ENCODE measurements around the gene CFAP69.

- TF ChIP-seq EZH2 (IDR thresholded peaks at IDR 0.05) (no peak), SRF (IDR thresholded peaks at IDR 0.05; ENCODE audit: low read depth) (no peak), JUND (IDR thresholded peaks at IDR 0.05) (no peak)
- TF ChIP-seq, protein P1, sequence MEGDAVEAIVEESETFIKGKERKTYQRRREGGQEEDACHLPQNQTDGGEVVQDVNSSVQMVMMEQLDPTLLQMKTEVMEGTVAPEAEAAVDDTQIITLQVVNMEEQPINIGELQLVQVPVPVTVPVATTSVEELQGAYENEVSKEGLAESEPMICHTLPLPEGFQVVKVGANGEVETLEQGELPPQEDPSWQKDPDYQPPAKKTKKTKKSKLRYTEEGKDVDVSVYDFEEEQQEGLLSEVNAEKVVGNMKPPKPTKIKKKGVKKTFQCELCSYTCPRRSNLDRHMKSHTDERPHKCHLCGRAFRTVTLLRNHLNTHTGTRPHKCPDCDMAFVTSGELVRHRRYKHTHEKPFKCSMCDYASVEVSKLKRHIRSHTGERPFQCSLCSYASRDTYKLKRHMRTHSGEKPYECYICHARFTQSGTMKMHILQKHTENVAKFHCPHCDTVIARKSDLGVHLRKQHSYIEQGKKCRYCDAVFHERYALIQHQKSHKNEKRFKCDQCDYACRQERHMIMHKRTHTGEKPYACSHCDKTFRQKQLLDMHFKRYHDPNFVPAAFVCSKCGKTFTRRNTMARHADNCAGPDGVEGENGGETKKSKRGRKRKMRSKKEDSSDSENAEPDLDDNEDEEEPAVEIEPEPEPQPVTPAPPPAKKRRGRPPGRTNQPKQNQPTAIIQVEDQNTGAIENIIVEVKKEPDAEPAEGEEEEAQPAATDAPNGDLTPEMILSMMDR (IDR thresholded peaks at IDR 0.05 in 2 of 3, conservative IDR thresholded peaks at IDR 0.05 in 1 of 3; ENCODE audit: borderline replicate concordance in 1 of 3, insufficient read depth in 1 of 3, low read depth in 2 of 3, low read length in 2 of 3): no peak
- TF ChIP-seq, protein P2, sequence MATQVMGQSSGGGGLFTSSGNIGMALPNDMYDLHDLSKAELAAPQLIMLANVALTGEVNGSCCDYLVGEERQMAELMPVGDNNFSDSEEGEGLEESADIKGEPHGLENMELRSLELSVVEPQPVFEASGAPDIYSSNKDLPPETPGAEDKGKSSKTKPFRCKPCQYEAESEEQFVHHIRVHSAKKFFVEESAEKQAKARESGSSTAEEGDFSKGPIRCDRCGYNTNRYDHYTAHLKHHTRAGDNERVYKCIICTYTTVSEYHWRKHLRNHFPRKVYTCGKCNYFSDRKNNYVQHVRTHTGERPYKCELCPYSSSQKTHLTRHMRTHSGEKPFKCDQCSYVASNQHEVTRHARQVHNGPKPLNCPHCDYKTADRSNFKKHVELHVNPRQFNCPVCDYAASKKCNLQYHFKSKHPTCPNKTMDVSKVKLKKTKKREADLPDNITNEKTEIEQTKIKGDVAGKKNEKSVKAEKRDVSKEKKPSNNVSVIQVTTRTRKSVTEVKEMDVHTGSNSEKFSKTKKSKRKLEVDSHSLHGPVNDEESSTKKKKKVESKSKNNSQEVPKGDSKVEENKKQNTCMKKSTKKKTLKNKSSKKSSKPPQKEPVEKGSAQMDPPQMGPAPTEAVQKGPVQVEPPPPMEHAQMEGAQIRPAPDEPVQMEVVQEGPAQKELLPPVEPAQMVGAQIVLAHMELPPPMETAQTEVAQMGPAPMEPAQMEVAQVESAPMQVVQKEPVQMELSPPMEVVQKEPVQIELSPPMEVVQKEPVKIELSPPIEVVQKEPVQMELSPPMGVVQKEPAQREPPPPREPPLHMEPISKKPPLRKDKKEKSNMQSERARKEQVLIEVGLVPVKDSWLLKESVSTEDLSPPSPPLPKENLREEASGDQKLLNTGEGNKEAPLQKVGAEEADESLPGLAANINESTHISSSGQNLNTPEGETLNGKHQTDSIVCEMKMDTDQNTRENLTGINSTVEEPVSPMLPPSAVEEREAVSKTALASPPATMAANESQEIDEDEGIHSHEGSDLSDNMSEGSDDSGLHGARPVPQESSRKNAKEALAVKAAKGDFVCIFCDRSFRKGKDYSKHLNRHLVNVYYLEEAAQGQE (IDR thresholded peaks at IDR 0.05; ENCODE audit: low read depth): no peak
These were observed 75.0 kb downstream of the CFAP69 start for GRCh38 chr7:90320014-90320413.
